ENCODE measurements around the gene RDH8.

DNA sequence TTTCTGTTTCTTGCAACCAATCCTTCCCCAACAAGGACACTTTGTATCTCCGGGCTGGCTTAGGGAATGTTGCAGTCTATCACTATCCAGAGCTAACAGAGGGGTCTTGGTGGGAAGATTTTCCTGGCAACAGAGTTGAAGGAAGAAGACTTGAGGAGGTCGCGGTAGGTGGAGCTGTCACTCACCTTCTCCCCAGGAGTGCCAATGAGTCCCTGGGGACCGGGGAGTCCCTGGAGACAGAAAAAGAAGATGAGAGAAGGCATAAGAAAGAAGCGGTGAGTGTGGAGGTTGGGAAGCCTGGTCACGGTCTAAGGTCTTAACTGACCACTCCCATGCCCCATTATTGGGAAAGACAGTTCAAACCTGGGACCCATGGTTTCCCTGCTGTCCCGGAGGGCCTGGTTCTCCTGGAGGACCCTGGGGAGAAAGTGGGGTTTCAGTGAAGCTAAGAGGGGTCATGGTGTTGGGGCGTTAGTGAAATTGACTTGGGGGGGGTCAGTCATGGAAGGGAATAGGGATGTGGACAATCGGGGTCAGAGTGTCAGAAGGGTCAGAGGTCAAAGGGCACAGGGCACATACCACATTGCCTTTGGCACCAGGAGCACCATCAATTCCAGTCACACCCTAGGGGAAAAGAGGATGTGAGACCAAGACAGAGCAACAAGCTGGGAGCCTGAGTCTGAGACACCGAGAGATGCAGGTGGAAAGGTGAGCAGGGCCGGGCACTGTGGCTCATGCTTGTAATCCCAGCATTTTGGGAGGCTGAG is 21.7 kb upstream of the RDH8 start:
- TF ChIP-seq POLR2AphosphoS5 (IDR thresholded peaks at IDR 0.05; ENCODE audit: low read depth, low read length) = no peak
- TF ChIP-seq TAF1 (IDR thresholded peaks at IDR 0.05; ENCODE audit: borderline replicate concordance, insufficient read depth, low read length) = no peak

Measured in PFSK-1 (cell line).